Prostate gland (tissue), 2 donors: ENCODE data around the gene ADAMTS1.
"Not testable (repeated sequence)": the region's sequence is repeated elsewhere in the genome, so short reads cannot be mapped to it uniquely, and the experiment has no call there.

Source experiments
- CTCF ChIP-seq, 4 experiments: fragments of 200-600 bp in 2 of 4; fragments of 450-650 bp in 2 of 4; sonication (generic) in 2 of 4; IDR thresholded peaks; 1 replicate in 3 of 4; 2 replicates in 1 of 4; pipeline ENCODE4 v1.5.1; 2016 to 2019; ENCODE audit warnings: antibody characterized with exemption in 4 of 4, mild to moderate bottlenecking in 2 of 4, moderate library complexity in 2 of 4
- POLR2A ChIP-seq: fragments of 450-650 bp; IDR thresholded peaks from one replicate; pipeline ENCODE4 v1.6.1; 2016; ENCODE audit warnings: antibody characterized with exemption, mild to moderate bottlenecking
- POLR2AphosphoS5 ChIP-seq: sonication (generic); formaldehyde crosslinking; IDR thresholded peaks from one replicate; pipeline ENCODE4 v1.6.1; 2017; ENCODE audit warnings: antibody characterized with exemption

- TF ChIP-seq POLR2A; CTCF (IDR thresholded peaks at IDR 0.05); POLR2AphosphoS5: not testable (repeated sequence)
These were observed 9.5 kb upstream of the ADAMTS1 start for GRCh38 chr21:26854695-26855094.
